ENCODE results near the gene LRRC40.

Gene LRRC40

GRCh38 chr1:70220517-70221237 is 15.3 kb upstream of the LRRC40 start:
- H3K4me3 ChIP-seq (ENCODE audit: low read length), result peak overlapping the region; percentile 70
- H3K27me3 ChIP-seq (replicated peaks; ENCODE audit: insufficient read depth, low read length), result no peaks in the 10 kb centered on the region
- no peaks in the 10 kb centered on the region; the same call in 1 of the 2 replicates for H4K20me1 ChIP-seq (ENCODE audit: insufficient read depth, low read length)
- peaks cover 91% of the 10 kb centered on the region for H3K79me2 ChIP-seq (ENCODE audit: low read length)
- no peaks in the 10 kb centered on the region for H3K9me2 ChIP-seq (replicated peaks; ENCODE audit: insufficient read depth, low read length)
- peak overlapping the region; percentile 88; the same call in 1 of the 2 replicates for H3K27ac ChIP-seq (ENCODE audit: low read length)
- H3K36me3 ChIP-seq (replicated peaks; ENCODE audit: insufficient read depth, low read length), result no peaks in the 10 kb centered on the region; the same call in none of the 2 replicates
- peaks cover 26% of the 10 kb centered on the region for H3F3A ChIP-seq (ENCODE audit: insufficient read depth, low read length)
- peak overlapping the region; percentile 80; the same call in 1 of the 2 replicates for H3K9ac ChIP-seq (ENCODE audit: low read length)
- H3K9me3 ChIP-seq (replicated peaks; ENCODE audit: insufficient read depth, low read length), result no peaks in the 10 kb centered on the region
- peak overlapping the region; percentile 83 for H2AFZ ChIP-seq (ENCODE audit: low read length)
- DNase-seq, result no peak
- peak overlapping the region; percentile 82 for H3K4me2 ChIP-seq (ENCODE audit: low read depth, low read length)
- no peak for TF ChIP-seq EZH2 (optimal IDR thresholded peaks at IDR 0.05; ENCODE audit: low read depth, low read length)
- no peak for TF ChIP-seq CTCF (IDR thresholded peaks at IDR 0.05; ENCODE audit: low read length)
- TF ChIP-seq EZH2phosphoT487 (IDR thresholded peaks at IDR 0.05; ENCODE audit: low read length), result no peak
- H3K4me1 ChIP-seq (ENCODE audit: low read length), result peaks cover 20% of the 10 kb centered on the region

- Histone ChIP-seq H4K20me1 (ENCODE audit: insufficient read depth, low read length) (no peaks in the 10 kb centered on the region; the same call in 1 of the 2 replicates), H3K9me2 (replicated peaks; ENCODE audit: insufficient read depth, low read length) (no peaks in the 10 kb centered on the region)
These were observed 14.6 kb upstream of the LRRC40 start for GRCh38 chr1:70220015-70220414.

GRCh38 chr1:70211541-70211940 is 6.2 kb upstream of the LRRC40 start:
- Histone ChIP-seq H2AFZ (ENCODE audit: low read length) (no peak overlapping the region), H3K9ac (ENCODE audit: low read length) (no peak overlapping the region), H3K4me1 (ENCODE audit: low read length) (peaks cover 17% of the 10 kb centered on the region; the same call in 1 of the 2 replicates), H3F3A (ENCODE audit: insufficient read depth, low read length) (no peaks in the 10 kb centered on the region), H3K27ac (ENCODE audit: low read length) (no peak overlapping the region), H3K27me3 (replicated peaks; ENCODE audit: insufficient read depth, low read length) (no peaks in the 10 kb centered on the region), H4K20me1 (ENCODE audit: insufficient read depth, low read length) (peaks cover 2% of the 10 kb centered on the region; the same call in 1 of the 2 replicates), H3K79me2 (ENCODE audit: low read length) (peaks cover 97% of the 10 kb centered on the region), H3K9me3 (replicated peaks; ENCODE audit: insufficient read depth, low read length) (no peaks in the 10 kb centered on the region), H3K9me2 (replicated peaks; ENCODE audit: insufficient read depth, low read length) (no peaks in the 10 kb centered on the region), H3K4me2 (ENCODE audit: low read depth, low read length) (peak overlapping the region; percentile 44; the same call in 1 of the 2 replicates), H3K4me3 (ENCODE audit: low read length) (no peak overlapping the region), H3K36me3 (replicated peaks; ENCODE audit: insufficient read depth, low read length) (no peaks in the 10 kb centered on the region; the same call in 1 of the 2 replicates)
- TF ChIP-seq EZH2phosphoT487 (IDR thresholded peaks at IDR 0.05; ENCODE audit: low read length) (no peak), EZH2 (optimal IDR thresholded peaks at IDR 0.05; ENCODE audit: low read depth, low read length) (no peak), CTCF (IDR thresholded peaks at IDR 0.05; ENCODE audit: low read length) (no peak)
- no peak for DNase-seq

More at GRCh38 chr1:70220015-70220414, 14.6 kb upstream of the LRRC40 start:
- no peak for DNase-seq
- Histone ChIP-seq H3F3A (ENCODE audit: insufficient read depth, low read length) (peaks cover 26% of the 10 kb centered on the region), H3K4me3 (ENCODE audit: low read length) (no peak overlapping the region), H2AFZ (ENCODE audit: low read length) (no peak overlapping the region), H3K27me3 (replicated peaks; ENCODE audit: insufficient read depth, low read length) (no peaks in the 10 kb centered on the region), H3K9ac (ENCODE audit: low read length) (no peak overlapping the region), H3K9me3 (replicated peaks; ENCODE audit: insufficient read depth, low read length) (no peaks in the 10 kb centered on the region), H3K27ac (ENCODE audit: low read length) (no peak overlapping the region), H3K79me2 (ENCODE audit: low read length) (peaks cover 91% of the 10 kb centered on the region), H3K4me1 (ENCODE audit: low read length) (peaks cover 17% of the 10 kb centered on the region), H3K36me3 (replicated peaks; ENCODE audit: insufficient read depth, low read length) (no peaks in the 10 kb centered on the region; the same call in none of the 2 replicates), H3K4me2 (ENCODE audit: low read depth, low read length) (no peak overlapping the region)
- TF ChIP-seq CTCF (IDR thresholded peaks at IDR 0.05; ENCODE audit: low read length) (no peak), EZH2 (optimal IDR thresholded peaks at IDR 0.05; ENCODE audit: low read depth, low read length) (no peak), EZH2phosphoT487 (IDR thresholded peaks at IDR 0.05; ENCODE audit: low read length) (no peak)

Data from MM.1S (cell line).